HG02943 (cell line): ENCODE measurements around the gene STAT3.

Source experiments
- ATAC-seq: cut with Tn5 transposase; IDR thresholded peaks from one replicate; pipeline ENCODE4 v1.9.1; 2021; ENCODE audit warnings: mild to moderate bottlenecking, low read depth, moderate library complexity; ENCODE audit not compliant: unreplicated experiment

The STAT3 gene

GRCh38 chr17:42358434-42358833 lies 29.8 kb downstream of the STAT3 start:
- ATAC-seq, result no peak

GRCh38 chr17:42354956-42355843 lies 33.0 kb downstream of the STAT3 start:
- ATAC-seq, result no peak

GRCh38 chr17:42348104-42348503 lies 40.1 kb downstream of the STAT3 start:
- ATAC-seq, result no peak

- ATAC-seq, result no peak
These were observed 40.6 kb downstream of the STAT3 start for GRCh38 chr17:42347606-42348005.

- no peak for ATAC-seq
These were observed 41.0 kb downstream of the STAT3 start for GRCh38 chr17:42347198-42347597.

GRCh38 chr17:42346481-42346880 lies 41.8 kb downstream of the STAT3 start:
- no peak for ATAC-seq

GRCh38 chr17:42345396-42346073 lies 42.7 kb downstream of the STAT3 start:
- no peak for ATAC-seq

- ATAC-seq, result no peak
These were observed 45.8 kb downstream of the STAT3 start for GRCh38 chr17:42342242-42343008.

GRCh38 chr17:42341568-42341967 lies 46.7 kb downstream of the STAT3 start:
- no peak for ATAC-seq

- ATAC-seq, result no peak
These were observed 47.5 kb downstream of the STAT3 start for GRCh38 chr17:42340691-42341127.

- no peak for ATAC-seq
These were observed 49.0 kb downstream of the STAT3 start for GRCh38 chr17:42339221-42339620.

GRCh38 chr17:42338427-42338985 lies 49.7 kb downstream of the STAT3 start:
- no peak for ATAC-seq

GRCh38 chr17:42337442-42337841 lies 50.8 kb downstream of the STAT3 start:
- no peak for ATAC-seq

- ATAC-seq, result no peak
These were observed 53.6 kb downstream of the STAT3 start for GRCh38 chr17:42334677-42335076.

GRCh38 chr17:42333053-42333452 lies 55.2 kb downstream of the STAT3 start:
- no peak for ATAC-seq

GRCh38 chr17:42329025-42329976 lies 58.9 kb downstream of the STAT3 start:
- no peak for ATAC-seq

- no peak for ATAC-seq
These were observed 63.2 kb downstream of the STAT3 start for GRCh38 chr17:42325026-42325425.

GRCh38 chr17:42323268-42323773 lies 64.9 kb downstream of the STAT3 start:
- ATAC-seq, result no peak
